NCI-H1417 treated with DMSO at 0.1 percent for 48 hours (cell line): ENCODE results near the gene THADA.
"Not testable (repeated sequence)": the region's sequence is repeated elsewhere in the genome, so short reads cannot be mapped to it uniquely, and the experiment has no call there.

Experiments used
- DNase-seq: peaks from one replicate; lab custom pipeline; 2025; lab: John Stamatoyannopoulos, UW

THADA gene

GRCh38 chr2:43538034-43538670, 57.7 kb downstream of the THADA start:
- no peak for DNase-seq

- DNase-seq, result no peak
Observed at GRCh38 chr2:43537137-43537536, 58.7 kb downstream of the THADA start.

DNA sequence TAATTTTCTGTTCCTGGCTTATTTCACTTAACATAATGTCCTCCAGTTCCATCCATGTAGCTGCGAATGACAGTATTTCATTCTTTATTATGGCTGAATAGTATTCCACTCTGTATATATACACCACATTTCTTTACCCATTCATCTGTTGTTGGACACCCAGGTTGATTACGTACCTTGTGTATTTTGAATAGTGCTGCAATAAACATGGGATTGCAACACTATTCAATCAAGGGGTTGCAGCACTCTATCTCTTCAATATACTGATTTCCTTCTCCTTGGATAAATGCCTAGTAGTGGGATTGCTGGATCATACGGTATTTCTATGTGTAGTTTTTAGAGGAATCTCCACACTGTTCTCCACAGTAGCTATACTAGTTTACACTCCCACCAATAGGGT, 61.3 kb downstream of the THADA start:
- no peak for DNase-seq

DNA sequence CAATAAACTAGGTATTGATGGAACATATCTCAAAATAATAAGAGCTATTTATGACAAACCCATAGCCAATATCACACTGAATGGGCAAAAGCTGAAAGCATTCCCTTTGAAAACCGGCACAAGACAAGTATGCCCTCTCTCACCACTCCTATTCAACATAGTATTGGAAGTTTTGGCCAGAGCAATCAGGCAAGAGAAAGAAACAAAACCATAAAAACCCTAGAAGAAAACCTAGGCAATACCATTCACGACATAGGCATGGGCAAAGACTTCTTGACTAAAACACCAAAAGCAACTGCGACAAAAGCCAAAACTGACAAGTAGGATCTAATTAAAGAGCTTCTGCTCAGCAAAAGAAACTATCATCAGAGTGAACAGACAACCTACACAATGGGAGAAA, 63.3 kb downstream of the THADA start:
- DNase-seq, result not testable (repeated sequence)

DNA sequence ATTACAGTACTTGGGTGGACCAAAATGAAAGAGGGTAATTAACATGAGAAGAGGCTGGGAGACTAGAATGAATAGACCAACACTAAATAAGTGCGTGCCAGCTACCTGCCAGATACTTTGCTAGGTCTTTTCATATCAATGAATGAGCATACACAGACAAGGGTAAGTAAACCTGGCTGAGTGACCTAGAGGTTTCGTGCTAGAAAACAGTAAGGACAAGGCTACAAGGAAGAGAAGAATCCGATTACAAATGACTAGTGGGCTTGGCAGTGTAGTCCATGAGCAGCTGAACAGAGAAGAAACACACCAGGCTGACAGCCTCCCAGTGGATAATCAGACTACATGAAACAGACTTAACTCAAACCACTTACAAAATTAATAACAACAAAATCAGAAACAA, 64.6 kb downstream of the THADA start:
- DNase-seq, result no peak

DNA sequence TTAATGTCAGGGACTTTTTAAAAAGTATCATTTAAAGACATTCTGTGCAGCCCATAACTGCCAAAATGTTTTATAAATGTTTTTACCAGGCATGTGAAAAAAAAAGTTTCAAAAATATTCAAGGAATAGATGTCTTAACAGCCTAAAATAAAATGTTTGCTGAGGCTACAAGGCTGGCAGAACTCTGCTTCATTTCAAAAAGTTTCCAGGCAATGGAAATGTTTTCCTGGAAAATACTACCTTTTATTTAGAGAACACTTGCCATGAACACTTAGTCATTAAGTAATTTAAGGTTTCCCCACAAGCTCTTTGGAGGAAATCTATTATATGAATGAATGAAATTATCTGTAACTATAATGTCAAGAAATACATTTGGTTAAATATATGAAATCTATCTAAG, 68.8 kb downstream of the THADA start:
- no peak for DNase-seq

GRCh38 chr2:43525506-43525905, 70.3 kb downstream of the THADA start:
- no peak for DNase-seq

GRCh38 chr2:43524177-43524965, 71.5 kb downstream of the THADA start:
- DNase-seq, result no peak

- no peak for DNase-seq
Observed at GRCh38 chr2:43522177-43522576, 73.7 kb downstream of the THADA start.

GRCh38 chr2:43521568-43521967, 74.3 kb downstream of the THADA start:
- DNase-seq, result no peak

DNA sequence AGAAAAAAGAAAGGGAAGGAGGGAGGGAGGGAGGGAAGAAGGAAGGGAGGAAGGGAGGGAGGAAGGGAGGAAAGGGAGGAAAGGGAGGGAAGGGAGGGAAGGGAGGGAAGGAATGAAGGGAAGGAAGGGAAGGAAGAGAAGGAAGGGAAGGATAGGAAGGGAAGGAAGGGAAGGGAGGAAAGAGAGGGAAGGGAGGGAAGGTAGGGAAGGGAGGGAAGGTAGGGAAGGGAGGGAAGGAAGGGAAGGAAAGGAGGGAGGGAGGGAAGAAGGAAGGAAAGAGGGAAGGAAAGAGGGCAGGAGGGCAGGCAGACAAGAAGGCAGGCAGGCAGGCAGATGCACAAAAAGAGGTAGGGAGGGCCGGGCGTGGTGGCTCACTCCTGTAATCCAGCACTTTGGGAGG, 74.9 kb downstream of the THADA start:
- no peak for DNase-seq

- no peak for DNase-seq
Observed at GRCh38 chr2:43519643-43520221, 76.1 kb downstream of the THADA start.

DNA sequence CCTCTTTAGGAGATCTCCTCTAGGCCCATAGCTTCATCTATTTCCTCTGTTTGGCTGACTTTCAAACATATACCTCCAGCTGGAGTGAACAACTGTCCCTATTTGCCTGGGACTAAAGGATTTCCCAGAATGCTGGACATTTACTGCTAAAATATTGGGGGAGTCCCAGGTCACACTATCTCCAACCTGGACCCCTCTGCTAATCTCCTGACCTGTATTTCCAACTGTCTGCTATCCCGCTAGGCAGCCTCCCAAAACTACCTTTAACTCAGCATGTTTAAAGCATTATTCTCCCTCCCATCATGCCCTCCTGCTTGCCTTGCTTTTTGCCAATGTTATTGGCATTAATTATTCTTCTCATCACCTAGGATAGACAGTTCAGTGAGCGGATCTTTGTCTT, 77.1 kb downstream of the THADA start:
- no peak for DNase-seq

DNA sequence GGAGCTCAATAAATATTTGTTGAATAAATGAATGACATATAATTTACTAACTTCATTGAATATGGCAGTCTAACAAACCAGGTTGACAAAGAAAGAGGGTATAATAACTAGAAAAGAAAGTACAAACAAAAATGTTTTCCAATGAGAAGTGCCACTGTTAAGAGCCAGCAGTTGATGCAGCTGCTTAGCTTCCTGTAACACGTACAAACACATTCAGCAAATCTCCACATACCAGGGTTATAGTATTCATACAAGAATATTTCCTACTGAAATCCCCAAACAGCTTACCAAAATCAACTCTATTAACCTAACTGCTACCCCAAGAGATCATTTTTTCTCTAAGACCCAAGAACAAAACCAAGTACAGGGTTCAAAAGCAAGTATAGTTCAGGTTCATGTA, 77.7 kb downstream of the THADA start:
- DNase-seq, result no peak

DNA sequence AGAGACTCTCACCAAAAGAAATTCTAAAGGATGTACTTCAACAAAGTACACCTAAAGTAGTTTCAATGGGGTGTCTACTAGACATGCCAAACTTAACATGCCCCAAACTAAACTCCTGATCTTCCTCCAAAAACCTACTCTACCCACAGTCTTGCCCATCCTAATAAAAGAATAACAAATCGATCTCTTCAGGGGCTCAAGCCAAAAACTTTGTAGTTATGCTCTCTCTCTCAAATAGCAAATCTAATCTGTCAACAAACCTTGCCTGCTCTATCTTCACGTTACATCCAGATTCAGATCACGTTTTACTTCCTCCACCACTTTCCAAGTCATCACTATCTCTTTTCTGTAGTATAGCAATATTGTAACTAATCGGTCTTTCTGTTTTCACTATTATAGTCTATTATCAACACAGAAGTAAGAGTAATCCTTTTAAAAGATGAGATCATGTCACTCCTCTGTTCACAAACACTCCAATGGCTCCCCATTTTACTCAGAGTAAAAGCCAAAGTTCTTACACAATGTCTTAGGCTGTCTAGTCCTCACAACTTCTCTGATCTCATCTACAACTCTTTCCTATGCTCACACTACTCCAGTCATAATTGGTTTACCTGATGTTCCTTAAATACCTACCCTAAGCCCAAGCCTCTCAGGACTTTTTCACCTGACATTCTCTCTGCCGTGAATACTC, 79.9 kb downstream of the THADA start:
- DNase-seq, result no peak

DNA sequence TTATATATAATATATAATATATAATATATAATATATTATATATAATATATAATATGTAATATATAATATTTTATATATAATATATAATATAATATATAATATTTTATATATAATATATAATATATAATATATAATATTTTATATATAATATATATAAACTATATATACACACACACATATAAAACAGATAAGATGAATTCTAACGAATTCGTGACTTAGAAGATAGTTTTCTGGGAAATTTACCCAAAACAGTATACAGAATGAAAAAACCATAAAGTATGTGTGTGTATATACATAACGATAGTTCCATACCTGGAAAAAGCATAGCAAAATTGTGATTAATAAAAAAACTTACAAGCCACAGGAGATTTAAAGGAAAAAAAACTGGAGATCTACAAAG, 80.6 kb downstream of the THADA start:
- no peak for DNase-seq

DNA sequence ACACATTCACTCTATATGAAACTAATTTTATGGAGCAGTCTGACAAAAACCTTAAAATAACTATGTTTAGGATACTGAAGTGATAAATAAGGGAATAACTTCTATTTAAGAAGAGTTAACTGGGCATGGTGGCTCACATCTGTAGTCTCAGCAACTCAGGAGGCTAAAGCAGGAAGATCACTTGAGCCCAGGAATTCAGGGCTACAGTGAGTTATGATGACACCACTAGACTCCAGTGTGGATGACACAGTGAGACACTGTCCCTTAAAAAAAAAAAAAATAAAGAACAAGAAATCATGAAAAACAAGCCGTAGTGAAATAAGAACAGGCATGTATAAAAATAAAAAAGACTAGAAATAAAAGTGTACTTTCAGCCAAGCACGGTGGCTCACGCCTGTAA, 82.0 kb downstream of the THADA start:
- no peak for DNase-seq

DNA sequence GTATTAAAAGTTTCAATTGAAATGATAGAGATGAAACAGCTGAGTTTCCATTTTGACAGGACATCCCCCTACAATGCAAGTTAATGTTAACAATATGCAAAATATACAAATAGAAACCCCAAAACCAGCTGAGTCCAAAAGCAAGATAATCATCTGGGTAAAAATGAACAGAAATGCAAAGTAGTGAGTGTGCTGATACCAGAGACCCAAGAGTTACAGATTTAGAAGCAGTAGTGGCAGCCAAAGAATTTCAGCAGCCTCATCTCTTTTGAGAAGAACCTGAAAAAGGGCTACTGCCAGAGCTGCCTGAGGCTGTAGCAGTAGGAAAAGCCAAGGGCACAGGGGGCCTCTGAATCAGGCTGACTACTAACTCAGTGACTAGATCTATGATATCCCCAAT, 82.6 kb downstream of the THADA start:
- no peak for DNase-seq

DNA sequence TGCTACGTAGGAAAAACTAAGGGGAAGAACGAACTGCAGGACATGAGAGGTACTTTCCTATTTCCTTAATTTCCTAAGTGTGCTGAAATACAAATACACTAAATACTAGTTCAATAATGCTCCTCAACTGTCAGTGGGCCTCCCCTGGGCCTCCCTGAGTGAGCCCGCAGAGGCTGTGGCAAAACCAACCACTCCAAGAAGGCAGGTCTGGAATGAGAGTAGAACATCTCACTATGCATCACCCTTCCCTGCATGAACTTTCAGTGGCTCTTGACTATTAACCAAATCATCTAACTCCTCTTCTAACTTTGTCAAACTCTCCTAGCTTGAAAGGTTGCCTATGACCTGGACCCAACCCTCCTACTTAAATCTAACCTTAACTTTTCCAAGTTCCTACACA, 84.6 kb downstream of the THADA start:
- no peak for DNase-seq

DNA sequence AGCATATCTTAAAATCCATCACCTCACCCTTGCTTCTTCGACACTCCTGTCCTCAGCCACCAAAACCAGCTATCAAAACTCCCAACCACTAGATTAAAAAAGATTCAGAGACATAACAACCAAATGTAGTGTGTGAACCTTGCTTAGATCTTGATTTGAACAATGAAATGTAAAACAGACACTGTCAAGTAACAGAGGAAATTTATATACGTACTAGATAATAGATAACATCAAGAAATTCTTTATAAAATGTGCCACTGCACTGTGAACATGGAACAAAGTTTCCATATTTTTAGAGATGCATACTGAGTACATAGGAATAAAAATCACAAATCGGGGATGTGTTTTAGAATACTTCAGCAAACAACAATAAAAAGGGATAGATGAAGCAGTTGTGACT, 86.0 kb downstream of the THADA start:
- DNase-seq, result no peak

GRCh38 chr2:43508209-43508608, 87.6 kb downstream of the THADA start:
- DNase-seq, result no peak

DNA sequence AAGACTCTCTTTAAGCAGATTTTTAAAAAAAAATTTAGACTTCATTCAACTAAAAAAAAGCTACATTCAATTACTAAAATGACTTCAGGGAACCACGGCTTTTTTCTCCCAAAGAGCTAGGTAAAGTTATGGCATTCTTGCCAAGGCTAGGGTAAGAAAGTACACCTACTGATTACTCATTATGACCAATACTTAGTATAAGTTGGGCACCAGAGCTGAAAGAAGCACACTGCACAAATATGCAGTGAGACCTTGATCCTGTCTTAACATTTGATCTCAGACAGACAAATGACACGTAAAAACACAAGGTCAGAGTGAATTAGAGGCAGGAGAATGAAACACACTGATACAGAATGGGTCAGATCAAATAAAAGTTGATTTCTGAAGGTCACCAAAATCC, 88.7 kb downstream of the THADA start:
- DNase-seq, result no peak

- DNase-seq, result no peak
Observed at GRCh38 chr2:43495727-43496126, 100.1 kb downstream of the THADA start.
